Activated T-helper 9 cell treated with anti-CD3 and anti-CD28 coated beads, Interleukin-2, amount 50 U/mL, for 16 hours (primary cell): ENCODE data around the gene TTC33.
A peak's percentile ranks its signal among the peaks of the same experiment; 100 is the strongest.
"Not testable (repeated sequence)": the region's sequence is repeated elsewhere in the genome, so short reads cannot be mapped to it uniquely, and the experiment has no call there.

ENCODE experiments used
- DNase-seq: peaks from one replicate; pipeline ENCODE4 v3.0.0-alpha.2; 2020; ENCODE audit warnings: low read depth

The TTC33 gene

GRCh38 chr5:40755407-40756365 lies at the start of gene TTC33:
TSS of gene TTC33 (minus strand) at chr5:40755961. CDS start at chr5:40747018, 8,943 bp downstream.
- DNase-seq, result peak; percentile 93

GRCh38 chr5:40801771-40802562 lies 46.2 kb upstream of the TTC33 start:
- no peak for DNase-seq

GRCh38 chr5:40799258-40799657 lies 43.5 kb upstream of the TTC33 start:
- DNase-seq, result no peak

GRCh38 chr5:40798801-40799210 lies 43.0 kb upstream of the TTC33 start:
- no peak for DNase-seq

GRCh38 chr5:40798012-40798800 lies 42.4 kb upstream of the TTC33 start, which contains the start of gene PRKAA1:
TSS of gene PRKAA1 (minus strand) at chr5:40798374. CDS start at chr5:40798189, 185 bp downstream.
- DNase-seq, result peak; percentile 87

- peak; percentile 66 for DNase-seq
Observed at GRCh38 chr5:40797273-40798011, 41.7 kb upstream of the TTC33 start.

GRCh38 chr5:40796487-40796889 lies 40.7 kb upstream of the TTC33 start:
- DNase-seq, result no peak

- DNase-seq, result not testable (repeated sequence)
Observed at GRCh38 chr5:40794877-40795276, 39.1 kb upstream of the TTC33 start.

- not testable (repeated sequence) for DNase-seq
Observed at GRCh38 chr5:40794340-40794739, 38.6 kb upstream of the TTC33 start.

GRCh38 chr5:40792691-40793090 lies 36.9 kb upstream of the TTC33 start:
- not testable (repeated sequence) for DNase-seq

GRCh38 chr5:40791715-40792139 lies 36.0 kb upstream of the TTC33 start:
- no peak for DNase-seq

- DNase-seq, result no peak
Observed at GRCh38 chr5:40790947-40791593, 35.3 kb upstream of the TTC33 start.

GRCh38 chr5:40788941-40789340 lies 33.2 kb upstream of the TTC33 start:
- DNase-seq, result not testable (repeated sequence)

- DNase-seq, result no peak
Observed at GRCh38 chr5:40787986-40788385, 32.2 kb upstream of the TTC33 start.

GRCh38 chr5:40786664-40787063 lies 30.9 kb upstream of the TTC33 start:
- not testable (repeated sequence) for DNase-seq

- DNase-seq, result no peak
Observed at GRCh38 chr5:40784916-40785315, 29.2 kb upstream of the TTC33 start.

- no peak for DNase-seq
Observed at GRCh38 chr5:40784027-40784653, 28.4 kb upstream of the TTC33 start.

- no peak for DNase-seq
Observed at GRCh38 chr5:40781843-40782409, 26.2 kb upstream of the TTC33 start.

GRCh38 chr5:40780858-40781257 lies 25.1 kb upstream of the TTC33 start:
- no peak for DNase-seq

- no peak for DNase-seq
Observed at GRCh38 chr5:40780199-40780598, 24.4 kb upstream of the TTC33 start.
